ENCODE data around the gene KBTBD8.

Gene KBTBD8

GRCh38 chr3:66998113-66998903 is at the start of gene KBTBD8:
Gene KBTBD8, plus strand, starts transcription at chr3:66998307. Its CDS starts 49 bp downstream, at chr3:66998356.
- peak; percentile 98 for DNase-seq (ENCODE audit: low spot score)

DNA sequence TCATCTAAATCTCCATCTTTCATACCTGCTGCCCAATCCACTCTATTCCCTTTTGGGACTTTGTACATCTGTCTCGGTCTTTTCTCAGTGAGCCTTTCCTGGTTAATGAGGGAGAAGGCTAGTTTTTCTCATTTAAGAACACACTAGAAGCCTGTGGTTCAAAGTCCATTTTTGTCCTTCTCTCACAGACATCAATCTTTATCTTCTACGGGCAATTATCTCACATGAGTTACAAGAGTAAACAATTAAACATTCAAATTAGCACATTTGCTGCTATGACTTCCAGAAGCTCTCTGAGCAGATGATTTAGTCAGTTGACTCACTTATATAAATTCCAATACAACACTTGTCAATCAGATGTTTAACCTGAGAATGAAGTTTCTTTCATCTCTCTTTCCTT is 49.3 kb upstream of the KBTBD8 start:
- DNase-seq (ENCODE audit: low spot score), result no peak

DNA sequence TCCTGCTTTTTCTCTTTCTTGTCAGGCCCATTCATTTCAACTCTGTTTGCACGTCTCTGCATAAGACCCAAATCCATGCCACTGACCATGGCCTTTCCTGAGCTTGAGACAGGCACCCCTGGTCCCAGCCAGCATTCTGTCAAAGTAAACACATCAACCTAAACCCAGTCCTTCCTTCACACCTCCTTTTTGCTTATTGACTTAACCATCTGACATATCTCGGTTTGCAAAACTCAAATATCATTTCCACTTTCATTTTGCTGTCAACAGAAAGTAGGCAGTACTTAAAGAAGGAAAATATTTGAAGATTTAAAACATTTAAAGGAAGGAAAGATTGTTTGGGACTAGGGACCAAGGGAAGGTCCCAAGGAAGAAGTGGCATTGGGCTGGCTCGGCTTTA is 48.2 kb upstream of the KBTBD8 start:
- DNase-seq (ENCODE audit: low spot score), result no peak

DNA sequence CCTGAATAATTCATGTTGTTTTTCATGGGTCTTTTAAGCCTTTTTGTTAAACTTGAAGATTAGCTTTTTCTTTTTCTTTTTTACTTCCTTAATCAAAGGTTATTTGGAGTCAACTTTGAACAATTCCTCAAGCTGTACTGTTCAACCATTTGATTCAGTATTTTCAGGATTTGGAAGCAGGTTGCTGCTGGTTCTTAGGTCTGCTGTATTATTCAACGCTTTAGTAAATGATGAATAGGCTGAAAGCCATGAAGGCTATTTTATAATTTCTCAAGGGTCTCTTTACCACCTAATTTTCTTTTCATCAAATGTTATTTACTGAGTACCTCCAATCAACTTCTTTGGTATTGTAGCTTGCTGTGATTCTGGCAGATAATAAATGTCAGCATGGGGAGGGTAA is 45.8 kb upstream of the KBTBD8 start:
- DNase-seq (ENCODE audit: low spot score), result no peak

GRCh38 chr3:66953934-66954445 is 44.1 kb upstream of the KBTBD8 start:
- no peak for DNase-seq (ENCODE audit: low spot score)

DNA sequence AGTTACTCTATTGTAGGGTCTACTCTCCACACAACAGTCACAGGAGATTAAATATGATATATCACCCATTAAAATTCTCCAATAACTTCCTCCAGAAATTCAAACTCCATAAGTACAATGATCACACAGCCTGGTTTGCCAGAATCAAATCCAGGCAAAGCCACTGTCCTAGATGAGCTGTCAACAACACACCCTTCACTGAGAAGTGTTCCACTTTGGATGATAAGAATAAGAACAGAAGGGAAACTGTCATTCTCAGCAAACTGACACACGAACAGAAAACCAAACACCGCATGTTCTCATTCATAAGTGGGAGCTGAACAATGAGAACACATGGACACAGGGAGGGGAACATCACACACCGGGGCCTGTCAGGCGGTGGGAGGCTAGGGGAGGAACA is 41.4 kb upstream of the KBTBD8 start:
- DNase-seq (ENCODE audit: low spot score), result no peak

DNA sequence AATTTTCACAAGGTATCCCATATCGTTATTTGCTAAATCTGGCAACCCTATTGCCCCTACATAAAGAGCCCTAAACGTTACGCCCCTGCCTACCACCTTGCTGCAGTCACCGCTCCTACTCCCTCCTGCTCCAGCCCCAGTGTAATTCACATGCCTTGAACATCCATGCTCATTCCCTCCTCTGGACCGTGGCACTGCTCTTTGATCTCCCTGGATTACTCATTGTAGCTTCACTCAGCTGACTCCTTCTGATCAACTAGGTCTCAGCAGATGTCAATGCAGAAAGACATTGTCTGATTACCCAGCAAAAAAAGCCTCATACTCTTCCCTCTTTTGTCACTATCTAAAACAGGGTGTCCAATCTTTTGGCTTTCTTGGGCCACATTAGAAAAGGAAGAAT is 40.7 kb upstream of the KBTBD8 start:
- no peak for DNase-seq (ENCODE audit: low spot score)

- no peak for DNase-seq (ENCODE audit: low spot score)
Measured at GRCh38 chr3:66958067-66958466, 40.0 kb upstream of the KBTBD8 start.

GRCh38 chr3:66962664-66963063 is 35.4 kb upstream of the KBTBD8 start:
- no peak for DNase-seq (ENCODE audit: low spot score)

- peak; percentile 20 for DNase-seq (ENCODE audit: low spot score)
Measured at GRCh38 chr3:66971245-66971644, 26.9 kb upstream of the KBTBD8 start.

DNA sequence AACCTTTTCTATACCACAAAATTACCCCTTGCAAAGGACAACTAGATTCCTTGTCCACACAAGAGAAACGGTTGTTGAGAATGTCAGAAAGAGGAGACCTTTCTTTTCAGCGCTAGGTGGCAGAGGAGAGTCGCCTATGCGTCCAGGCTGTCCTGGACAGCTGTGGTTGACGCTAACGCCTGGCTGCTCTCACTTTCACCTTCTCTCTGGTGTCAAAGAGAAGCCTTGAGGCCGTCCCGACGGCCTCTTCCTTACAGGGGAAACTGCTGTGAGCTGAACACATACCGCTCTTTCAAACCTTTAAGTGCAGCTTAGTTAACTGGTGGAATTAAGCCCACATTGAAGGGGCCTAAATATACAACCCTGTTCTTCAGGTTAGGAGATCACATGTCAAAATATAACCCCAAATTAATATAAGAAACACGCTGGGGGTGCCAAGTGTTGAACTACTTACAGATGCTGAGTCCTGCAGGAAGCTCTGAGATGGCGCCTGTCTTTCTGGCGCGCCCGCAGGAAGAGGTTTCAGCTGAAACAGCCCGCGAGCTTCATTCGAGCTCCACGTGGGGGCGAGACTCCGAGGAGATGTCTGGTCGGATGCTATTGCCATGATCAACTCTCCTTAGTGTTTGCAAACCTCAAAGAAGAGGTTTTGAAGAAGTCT is 26.1 kb upstream of the KBTBD8 start:
- peak; percentile 84 for DNase-seq (ENCODE audit: low spot score)

DNA sequence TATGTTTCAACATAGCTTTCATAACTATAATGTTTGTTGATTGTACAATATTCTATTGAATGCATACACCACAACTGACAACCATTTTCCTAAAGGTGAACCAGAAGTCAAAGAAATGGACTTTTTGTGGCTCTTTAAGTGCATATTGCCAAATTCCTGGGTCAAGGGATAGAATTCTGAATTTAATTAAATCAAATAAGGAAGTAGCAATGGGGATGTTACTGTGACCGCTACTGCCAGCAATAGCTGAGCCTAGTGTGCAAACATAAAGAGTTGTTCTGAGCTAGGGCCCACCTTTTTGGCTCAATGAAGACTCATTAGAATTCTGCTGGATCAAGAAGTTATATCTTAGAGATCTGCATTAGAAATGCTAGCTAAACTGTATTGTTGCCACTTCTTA is 17.3 kb upstream of the KBTBD8 start:
- no peak for DNase-seq (ENCODE audit: low spot score)

GRCh38 chr3:66983101-66983500 is 15.0 kb upstream of the KBTBD8 start:
- DNase-seq (ENCODE audit: low spot score), result no peak

GRCh38 chr3:66985336-66985920 is 12.7 kb upstream of the KBTBD8 start:
- no peak for DNase-seq (ENCODE audit: low spot score)

- DNase-seq (ENCODE audit: low spot score), result no peak
Measured at GRCh38 chr3:66986406-66986805, 11.7 kb upstream of the KBTBD8 start.

GRCh38 chr3:66989241-66989640 is 8.9 kb upstream of the KBTBD8 start:
- DNase-seq (ENCODE audit: low spot score), result no peak

GRCh38 chr3:66989860-66990696 is 8.0 kb upstream of the KBTBD8 start:
- DNase-seq (ENCODE audit: low spot score), result no peak

- peak; percentile 51 for DNase-seq (ENCODE audit: low spot score)
Measured at GRCh38 chr3:66991459-66991858, 6.6 kb upstream of the KBTBD8 start.

DNA sequence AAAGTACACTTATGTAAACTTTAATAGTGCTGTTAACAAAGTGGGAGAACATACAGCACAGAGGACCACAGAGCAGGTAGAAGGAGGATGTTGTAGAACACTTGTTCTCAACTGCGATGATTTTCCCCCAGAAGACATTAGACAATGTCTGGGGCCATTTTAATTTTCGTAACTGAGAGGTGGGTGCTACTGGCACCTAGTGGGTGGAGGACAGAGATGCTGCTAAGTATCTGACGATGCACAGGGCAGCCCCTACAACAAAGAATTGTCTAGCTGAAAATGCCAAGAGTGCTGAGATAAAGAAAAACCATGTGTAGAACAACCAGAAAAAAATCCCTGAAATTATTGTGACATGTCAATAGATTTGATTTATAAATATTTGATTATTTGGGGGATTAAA is 5.0 kb upstream of the KBTBD8 start:
- no peak for DNase-seq (ENCODE audit: low spot score)

GRCh38 chr3:66994588-66994987 is 3.5 kb upstream of the KBTBD8 start:
- no peak for DNase-seq (ENCODE audit: low spot score)

- DNase-seq (ENCODE audit: low spot score), result no peak
Measured at GRCh38 chr3:66996696-66997095, 1.4 kb upstream of the KBTBD8 start.

DNA sequence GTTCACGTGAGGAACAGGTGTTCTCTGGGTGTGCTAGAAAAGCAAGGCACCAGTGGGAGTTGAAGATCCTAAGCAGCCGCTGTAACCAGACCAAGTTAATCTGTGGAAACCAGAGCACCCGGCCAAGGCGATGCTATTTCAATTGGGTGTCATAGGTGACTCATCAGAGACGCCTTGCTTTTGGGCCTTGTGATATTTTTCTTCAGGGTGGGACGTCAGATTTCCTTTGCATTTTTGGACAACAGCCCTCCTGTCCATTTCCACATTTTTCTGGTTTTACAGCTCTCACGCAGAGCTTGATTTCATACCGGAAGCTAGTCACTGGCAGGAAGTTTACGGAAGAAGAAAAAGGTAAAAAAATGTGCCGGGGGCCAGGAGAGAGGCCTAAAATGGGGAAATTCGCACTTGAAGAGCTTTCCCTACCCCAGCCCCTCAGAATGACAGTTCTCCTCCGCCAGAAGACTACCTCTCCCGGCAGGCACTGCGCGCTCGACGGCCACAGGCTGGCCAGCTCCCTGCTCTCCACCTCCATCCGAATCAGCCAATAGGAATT is 471 bp upstream of the KBTBD8 start:
- DNase-seq (ENCODE audit: low spot score), result no peak

All from kidney capillary endothelial cell (primary cell).